Germinal center (tissue), 1 donor: ENCODE results near the gene RD3L.
"Not testable (repeated sequence)": the region's sequence is repeated elsewhere in the genome, so short reads cannot be mapped to it uniquely, and the experiment has no call there.

Experiments
- DNase-seq: peaks from one replicate; pipeline ENCODE4 v3.0.0; 2012; ENCODE audit warnings: mixed read lengths, low spot score

RD3L gene

GRCh38 chr14:103941973-103942736 lies at the start of gene RD3L:
TSS of gene RD3L (minus strand) at chr14:103942529. CDS start at chr14:103941695, 834 bp downstream.
- DNase-seq: no peak

GRCh38 chr14:103989964-103990363 lies 47.6 kb upstream of the RD3L start:
- DNase-seq: no peak

GRCh38 chr14:103989034-103989433 lies 46.7 kb upstream of the RD3L start:
- no peak for DNase-seq

- no peak for DNase-seq
These were observed 41.9 kb upstream of the RD3L start for GRCh38 chr14:103984196-103984595.

GRCh38 chr14:103980623-103981238 lies 38.4 kb upstream of the RD3L start:
- not testable (repeated sequence) for DNase-seq

- no peak for DNase-seq
These were observed 32.2 kb upstream of the RD3L start for GRCh38 chr14:103974575-103974974.

GRCh38 chr14:103973354-103973753 lies 31.0 kb upstream of the RD3L start:
- DNase-seq: no peak

GRCh38 chr14:103969961-103970360 lies 27.6 kb upstream of the RD3L start:
- DNase-seq: no peak

- DNase-seq: no peak
These were observed 24.3 kb upstream of the RD3L start for GRCh38 chr14:103966631-103967030.

- no peak for DNase-seq
These were observed 19.7 kb upstream of the RD3L start for GRCh38 chr14:103961928-103962578.

- no peak for DNase-seq
These were observed 18.2 kb upstream of the RD3L start for GRCh38 chr14:103960457-103961055.

GRCh38 chr14:103949131-103949790 lies 6.9 kb upstream of the RD3L start:
- DNase-seq: no peak

- no peak for DNase-seq
These were observed 6.1 kb upstream of the RD3L start for GRCh38 chr14:103948442-103948841.

GRCh38 chr14:103946975-103947374 lies 4.6 kb upstream of the RD3L start:
- DNase-seq: no peak

- no peak for DNase-seq
These were observed 1.3 kb upstream of the RD3L start for GRCh38 chr14:103943673-103944072.

GRCh38 chr14:103941462-103941861 lies 867 bp downstream of the RD3L start:
- DNase-seq: no peak

GRCh38 chr14:103935102-103935501 lies 7.2 kb downstream of the RD3L start:
- no peak for DNase-seq

GRCh38 chr14:103932791-103933490 lies 9.4 kb downstream of the RD3L start:
- no peak for DNase-seq

GRCh38 chr14:103931422-103931821 lies 10.9 kb downstream of the RD3L start:
- no peak for DNase-seq

- no peak for DNase-seq
These were observed 12.2 kb downstream of the RD3L start for GRCh38 chr14:103930051-103930604.
